Measurements from ENCODE around the gene HOXC13.
A peak's percentile ranks its signal among the peaks of the same experiment; 100 is the strongest.

Gene HOXC13

GRCh38 chr12:53972152-53972702, 33.6 kb downstream of the HOXC13 start:
- H3K9ac ChIP-seq (ENCODE audit: low read length) = no peak overlapping the region
- H3K36me3 ChIP-seq (ENCODE audit: control insufficient read depth, insufficient read depth, low read length) = no peaks in the 10 kb centered on the region
- no peaks in the 10 kb centered on the region for H3K4me1 ChIP-seq (ENCODE audit: control insufficient read depth, insufficient read depth, low read length)
- H3K27ac ChIP-seq (ENCODE audit: low read depth, low read length) = no peak overlapping the region
- H3K27me3 ChIP-seq (ENCODE audit: control insufficient read depth, insufficient read depth, low read length) = peaks cover 87% of the 10 kb centered on the region
- no peak overlapping the region for H3K4me3 ChIP-seq (ENCODE audit: low read length)

GRCh38 chr12:53972722-53973235, 34.1 kb downstream of the HOXC13 start, which contains the start of gene HOXC11:
HOXC11 (plus strand) TSS chr12:53973126; CDS start chr12:53973242, 116 bp downstream.
- no peak within 1 kb of the TSS for H3K9ac ChIP-seq (ENCODE audit: low read length)
- no peak within 1 kb of the TSS for H3K4me3 ChIP-seq (ENCODE audit: low read length)
- peaks cover 86% of the 10 kb centered on the region for H3K27me3 ChIP-seq (ENCODE audit: control insufficient read depth, insufficient read depth, low read length)
- H3K27ac ChIP-seq (ENCODE audit: low read depth, low read length) = no peak within 1 kb of the TSS
- H3K4me1 ChIP-seq (ENCODE audit: control insufficient read depth, insufficient read depth, low read length) = no peaks in the 10 kb centered on the region
- no peaks in the 10 kb centered on the region for H3K36me3 ChIP-seq (ENCODE audit: control insufficient read depth, insufficient read depth, low read length)

GRCh38 chr12:53973236-53974042, 34.8 kb downstream of the HOXC13 start:
- Histone ChIP-seq H3K4me1 (ENCODE audit: control insufficient read depth, insufficient read depth, low read length) (no peaks in the 10 kb centered on the region), H3K27me3 (ENCODE audit: control insufficient read depth, insufficient read depth, low read length) (peaks cover 83% of the 10 kb centered on the region), H3K4me3 (ENCODE audit: low read length) (no peak overlapping the region), H3K27ac (ENCODE audit: low read depth, low read length) (no peak overlapping the region), H3K36me3 (ENCODE audit: control insufficient read depth, insufficient read depth, low read length) (no peaks in the 10 kb centered on the region), H3K9ac (ENCODE audit: low read length) (no peak overlapping the region)

- Histone ChIP-seq H3K4me3 (ENCODE audit: low read length) (peak within 1 kb of the TSS; percentile 32), H3K4me1 (ENCODE audit: control insufficient read depth, insufficient read depth, low read length) (no peaks in the 10 kb centered on the region), H3K27ac (ENCODE audit: low read depth, low read length) (no peak within 1 kb of the TSS), H3K9ac (ENCODE audit: low read length) (no peak within 1 kb of the TSS), H3K36me3 (ENCODE audit: control insufficient read depth, insufficient read depth, low read length) (no peaks in the 10 kb centered on the region), H3K27me3 (ENCODE audit: control insufficient read depth, insufficient read depth, low read length) (peaks cover 78% of the 10 kb centered on the region)
Measured at GRCh38 chr12:53974084-53975063, 35.7 kb downstream of the HOXC13 start, which contains the start of gene HOTAIR. HOTAIR (minus strand) TSS chr12:53974954.

GRCh38 chr12:53975064-53975471, 36.4 kb downstream of the HOXC13 start:
- H3K4me3 ChIP-seq (ENCODE audit: low read length) = no peak overlapping the region
- H3K27me3 ChIP-seq (ENCODE audit: control insufficient read depth, insufficient read depth, low read length) = peaks cover 76% of the 10 kb centered on the region
- no peak overlapping the region for H3K9ac ChIP-seq (ENCODE audit: low read length)
- H3K4me1 ChIP-seq (ENCODE audit: control insufficient read depth, insufficient read depth, low read length) = no peaks in the 10 kb centered on the region
- H3K36me3 ChIP-seq (ENCODE audit: control insufficient read depth, insufficient read depth, low read length) = no peaks in the 10 kb centered on the region
- no peak overlapping the region for H3K27ac ChIP-seq (ENCODE audit: low read depth, low read length)

GRCh38 chr12:53975479-53976152, 37.0 kb downstream of the HOXC13 start:
- peaks cover 76% of the 10 kb centered on the region for H3K27me3 ChIP-seq (ENCODE audit: control insufficient read depth, insufficient read depth, low read length)
- no peak overlapping the region for H3K27ac ChIP-seq (ENCODE audit: low read depth, low read length)
- H3K36me3 ChIP-seq (ENCODE audit: control insufficient read depth, insufficient read depth, low read length) = no peaks in the 10 kb centered on the region
- no peaks in the 10 kb centered on the region for H3K4me1 ChIP-seq (ENCODE audit: control insufficient read depth, insufficient read depth, low read length)
- no peak overlapping the region for H3K4me3 ChIP-seq (ENCODE audit: low read length)
- H3K9ac ChIP-seq (ENCODE audit: low read length) = no peak overlapping the region

- H3K9ac ChIP-seq (ENCODE audit: low read length) = no peak overlapping the region
- H3K27me3 ChIP-seq (ENCODE audit: control insufficient read depth, insufficient read depth, low read length) = peaks cover 75% of the 10 kb centered on the region
- H3K27ac ChIP-seq (ENCODE audit: low read depth, low read length) = no peak overlapping the region
- no peak overlapping the region for H3K4me3 ChIP-seq (ENCODE audit: low read length)
- no peaks in the 10 kb centered on the region for H3K4me1 ChIP-seq (ENCODE audit: control insufficient read depth, insufficient read depth, low read length)
- H3K36me3 ChIP-seq (ENCODE audit: control insufficient read depth, insufficient read depth, low read length) = no peaks in the 10 kb centered on the region
Measured at GRCh38 chr12:53976172-53976822, 37.7 kb downstream of the HOXC13 start.

- Histone ChIP-seq H3K36me3 (ENCODE audit: control insufficient read depth, insufficient read depth, low read length) (no peaks in the 10 kb centered on the region), H3K9ac (ENCODE audit: low read length) (no peak overlapping the region), H3K27me3 (ENCODE audit: control insufficient read depth, insufficient read depth, low read length) (peaks cover 73% of the 10 kb centered on the region), H3K4me1 (ENCODE audit: control insufficient read depth, insufficient read depth, low read length) (no peaks in the 10 kb centered on the region), H3K27ac (ENCODE audit: low read depth, low read length) (no peak overlapping the region), H3K4me3 (ENCODE audit: low read length) (no peak overlapping the region)
Measured at GRCh38 chr12:53976823-53977595, 38.4 kb downstream of the HOXC13 start.

GRCh38 chr12:53977596-53978445, 39.2 kb downstream of the HOXC13 start:
- Histone ChIP-seq H3K36me3 (ENCODE audit: control insufficient read depth, insufficient read depth, low read length) (no peaks in the 10 kb centered on the region), H3K4me3 (ENCODE audit: low read length) (no peak overlapping the region), H3K27ac (ENCODE audit: low read depth, low read length) (no peak overlapping the region), H3K4me1 (ENCODE audit: control insufficient read depth, insufficient read depth, low read length) (no peaks in the 10 kb centered on the region), H3K27me3 (ENCODE audit: control insufficient read depth, insufficient read depth, low read length) (peaks cover 72% of the 10 kb centered on the region), H3K9ac (ENCODE audit: low read length) (no peak overlapping the region)

Data from rectal smooth muscle tissue (tissue), 1 donor.